Right ventricle myocardium inferior (tissue), 1 donor: ENCODE data around the gene IRF2BP1. TPM values are rescaled to one million over a fixed set of nuclear protein-coding genes. Genes with fewer than 3 reads are reported as not detected.
A peak's percentile ranks its signal among the peaks of the same experiment; 100 is the strongest.

Experiments
- ATAC-seq: fragments of 200-7000 bp; cut with Tn5 transposase; one replicate; pipeline ENCODE4 v1.9.1; 2020; ENCODE audit warnings: mild to moderate bottlenecking, moderate library complexity
- DNase-seq: peaks from one replicate; pipeline ENCODE4 v3.0.0; 2021; ENCODE audit errors: missing footprints
- intact Hi-C: fragments of 100-400 bp; cut with DNase I; formaldehyde crosslinking; loops from one replicate; pipeline ENCODE4 v1.11.0; 2022
- long read RNA-seq: library from polyadenylated mRNA; unstranded; transcript quantifications from one replicate; pipeline ENCODE4 v2.0.0, GENCODE V29; 2021
- total RNA-seq: library from RNA; stranded (reverse); fragmentation: NEBNext Ultra II Directional; extraction: Animal tissue kit (Norgen Biotek cat#: 25700); gene quantifications from one replicate; pipeline ENCODE4 v1.2.1, GENCODE V29; 2021
- donor health status: DM: no; HTN: yes; CAD: no; lungs with severe emphysema.

The IRF2BP1 gene
- 19.9 TPM for total RNA-seq
- long read RNA-seq, transcript IRF2BP1-201 (1 exons, 2,564 nt) = major isoform, 30 of 30 reads
- long read RNA-seq, partial matches to known transcripts = 0 of 30 reads
- long read RNA-seq, other reads (novel, unspliced or antisense) = 0 of 30 reads

- DNase-seq = peak; percentile 98
- intact Hi-C loops = loop anchor here (1.0 to 5.0 kb wide), 3 partner anchors 23 to 110 kb away; partner anchors contain the start of genes CCDC61, RSPH6A and SYMPK
- ATAC-seq = peak; percentile 85
Observed at GRCh38 chr19:45885556-45886426, at the start of gene IRF2BP1. IRF2BP1 (minus strand) TSS chr19:45886141; CDS start chr19:45885774, 367 bp downstream.

- intact Hi-C loops = loop anchor here (10.0 kb wide), 1 partner anchor 60 kb away; the partner anchor contains the start of gene CCDC61
- DNase-seq (no peak), ATAC-seq (no peak)
Observed at GRCh38 chr19:45935267-45935666, 49.3 kb upstream of the IRF2BP1 start.

- ATAC-seq (no peak), DNase-seq (no peak)
- intact Hi-C loops = loop anchor here (10.0 kb wide), 1 partner anchor 60 kb away; the partner anchor contains the start of gene CCDC61
Observed at GRCh38 chr19:45934551-45935230, 48.8 kb upstream of the IRF2BP1 start.

- ATAC-seq (no peak), DNase-seq (no peak)
- intact Hi-C loops = loop anchor here (10.0 kb wide), 1 partner anchor 61 kb away; the partner anchor contains the start of gene CCDC61
Observed at GRCh38 chr19:45933759-45934158, 47.8 kb upstream of the IRF2BP1 start.

- ATAC-seq (no peak), DNase-seq (no peak)
- intact Hi-C loops = loop anchor here (10.0 kb wide), 1 partner anchor 64 kb away; the partner anchor contains the start of gene CCDC61
Observed at GRCh38 chr19:45931055-45931454, 45.1 kb upstream of the IRF2BP1 start.

GRCh38 chr19:45929247-45929646, 43.3 kb upstream of the IRF2BP1 start:
- intact Hi-C loops = no loop called here
- DNase-seq = no peak

GRCh38 chr19:45927565-45928261, 41.8 kb upstream of the IRF2BP1 start:
- ATAC-seq (peak; percentile 83), DNase-seq (peak; percentile 90)
- intact Hi-C loops = no loop called here

More at GRCh38 chr19:45929247-45929646, 43.3 kb upstream of the IRF2BP1 start:
- ATAC-seq = no peak

GRCh38 chr19:45924891-45925447, 39.0 kb upstream of the IRF2BP1 start:
- no peak for ATAC-seq
- intact Hi-C loops = no loop called here
- no peak for DNase-seq

GRCh38 chr19:45922281-45922680, 36.3 kb upstream of the IRF2BP1 start:
- DNase-seq (no peak), ATAC-seq (no peak)
- intact Hi-C loops = no loop called here

GRCh38 chr19:45920458-45920857, 34.5 kb upstream of the IRF2BP1 start:
- DNase-seq (no peak), ATAC-seq (no peak)
- intact Hi-C loops = no loop called here

GRCh38 chr19:45919678-45920077, 33.7 kb upstream of the IRF2BP1 start:
- intact Hi-C loops = no loop called here
- ATAC-seq (no peak), DNase-seq (no peak)

GRCh38 chr19:45918721-45919120, 32.8 kb upstream of the IRF2BP1 start:
- no peak for ATAC-seq
- intact Hi-C loops = no loop called here
- DNase-seq = no peak

GRCh38 chr19:45917421-45918091, 31.6 kb upstream of the IRF2BP1 start:
- ATAC-seq = no peak
- intact Hi-C loops = no loop called here
- DNase-seq = no peak

GRCh38 chr19:45913874-45914830, 28.2 kb upstream of the IRF2BP1 start, which contains the start of gene NANOS2:
NANOS2 (minus strand) TSS chr19:45914778; CDS start chr19:45914693, 85 bp downstream.
- ATAC-seq (no peak), DNase-seq (peak; percentile 72)
- intact Hi-C loops = no loop called here

GRCh38 chr19:45911291-45911690, 25.4 kb upstream of the IRF2BP1 start:
- intact Hi-C loops = no loop called here
- DNase-seq = no peak
- no peak for ATAC-seq

GRCh38 chr19:45908956-45909355, 23.0 kb upstream of the IRF2BP1 start:
- DNase-seq = no peak
- intact Hi-C loops = loop anchor here (10.0 kb wide), 1 partner anchor 106 kb away; no protein-coding TSS in a partner anchor
- ATAC-seq = no peak

- DNase-seq (no peak), ATAC-seq (no peak)
- intact Hi-C loops = loop anchor here (10.0 kb wide), 1 partner anchor 109 kb away; no protein-coding TSS in a partner anchor
Observed at GRCh38 chr19:45906221-45906620, 20.3 kb upstream of the IRF2BP1 start.
